ENCODE measurements around the gene THSD4.

Gene THSD4

DNA sequence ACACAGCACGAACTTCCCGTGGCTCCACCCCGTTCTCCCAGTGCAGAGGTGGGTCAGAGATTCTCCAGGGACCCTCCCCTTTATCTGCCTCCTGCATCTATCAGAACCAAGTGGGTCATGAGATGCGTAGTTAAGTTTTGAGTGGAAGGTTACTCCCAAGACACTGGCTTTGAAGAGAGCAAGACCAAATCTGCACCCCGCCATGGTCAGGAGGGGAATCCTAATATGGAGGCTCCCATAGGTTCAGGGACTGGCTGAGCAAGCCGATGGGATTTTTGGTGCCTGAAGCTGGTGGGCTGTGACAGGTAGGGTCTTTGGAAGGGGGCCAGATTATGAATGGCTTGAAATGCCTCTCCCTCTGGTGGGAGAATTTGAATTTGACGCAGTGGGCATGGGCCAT lies 488.1 kb downstream of the THSD4 start:
- Histone ChIP-seq H3F3A (ENCODE audit: insufficient read depth, low read length) (no peaks in the 10 kb centered on the region), H3K9me3 (ENCODE audit: low read length) (no peaks in the 10 kb centered on the region)

DNA sequence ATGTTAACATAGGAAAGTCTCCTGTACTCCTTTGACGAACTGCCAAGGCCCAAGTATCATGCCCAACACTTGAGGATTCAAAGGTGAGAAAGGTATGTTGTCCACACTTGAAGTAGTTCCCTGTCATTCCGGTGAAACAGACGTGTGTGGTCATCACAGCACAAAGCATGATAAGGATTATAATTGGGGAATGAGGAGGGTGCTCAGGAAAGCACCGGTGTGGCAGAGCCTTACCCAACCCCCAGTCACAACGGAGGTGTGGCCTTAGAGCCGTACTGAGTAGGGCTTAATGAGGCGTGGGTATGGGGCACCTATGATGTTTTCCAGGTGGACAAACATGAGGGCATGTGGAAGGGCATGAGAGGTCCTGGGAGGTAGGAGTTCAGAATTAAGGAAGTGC lies 492.1 kb downstream of the THSD4 start:
- Histone ChIP-seq H3K4me3 (ENCODE audit: low read depth, low read length, poor library complexity, severe bottlenecking) (no peak overlapping the region), H3K9me2 (ENCODE audit: low read depth, low read length) (no peaks in the 10 kb centered on the region), H3K9me3 (ENCODE audit: low read length) (no peaks in the 10 kb centered on the region), H4K20me1 (ENCODE audit: insufficient read depth, low read length) (no peaks in the 10 kb centered on the region), H3K79me2 (ENCODE audit: insufficient read depth, low read length) (no peaks in the 10 kb centered on the region), H3K27me3 (ENCODE audit: insufficient read depth, low read length) (no peaks in the 10 kb centered on the region; the same call in 1 of the 2 replicates), H3F3A (ENCODE audit: insufficient read depth, low read length) (no peaks in the 10 kb centered on the region), H3K4me1 (ENCODE audit: insufficient read depth, low read length, severe bottlenecking) (no peaks in the 10 kb centered on the region), H3K27ac (ENCODE audit: low read depth, low read length, poor library complexity, severe bottlenecking) (no peak overlapping the region), H3K36me3 (ENCODE audit: insufficient read depth, low read length) (no peaks in the 10 kb centered on the region), H3K4me2 (ENCODE audit: low read length) (no peak overlapping the region), H2AFZ (ENCODE audit: low read length) (no peak overlapping the region), H3K9ac (ENCODE audit: low read length) (no peak overlapping the region)
- no peak for TF ChIP-seq EZH2 (IDR thresholded peaks at IDR 0.05; ENCODE audit: borderline replicate concordance, low read length)
- TF ChIP-seq, protein P1, sequence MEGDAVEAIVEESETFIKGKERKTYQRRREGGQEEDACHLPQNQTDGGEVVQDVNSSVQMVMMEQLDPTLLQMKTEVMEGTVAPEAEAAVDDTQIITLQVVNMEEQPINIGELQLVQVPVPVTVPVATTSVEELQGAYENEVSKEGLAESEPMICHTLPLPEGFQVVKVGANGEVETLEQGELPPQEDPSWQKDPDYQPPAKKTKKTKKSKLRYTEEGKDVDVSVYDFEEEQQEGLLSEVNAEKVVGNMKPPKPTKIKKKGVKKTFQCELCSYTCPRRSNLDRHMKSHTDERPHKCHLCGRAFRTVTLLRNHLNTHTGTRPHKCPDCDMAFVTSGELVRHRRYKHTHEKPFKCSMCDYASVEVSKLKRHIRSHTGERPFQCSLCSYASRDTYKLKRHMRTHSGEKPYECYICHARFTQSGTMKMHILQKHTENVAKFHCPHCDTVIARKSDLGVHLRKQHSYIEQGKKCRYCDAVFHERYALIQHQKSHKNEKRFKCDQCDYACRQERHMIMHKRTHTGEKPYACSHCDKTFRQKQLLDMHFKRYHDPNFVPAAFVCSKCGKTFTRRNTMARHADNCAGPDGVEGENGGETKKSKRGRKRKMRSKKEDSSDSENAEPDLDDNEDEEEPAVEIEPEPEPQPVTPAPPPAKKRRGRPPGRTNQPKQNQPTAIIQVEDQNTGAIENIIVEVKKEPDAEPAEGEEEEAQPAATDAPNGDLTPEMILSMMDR (IDR thresholded peaks at IDR 0.05; ENCODE audit: low read length) = no peak

More for the DNA sequence above, 488.1 kb downstream of the THSD4 start:
- no peaks in the 10 kb centered on the region for H3K79me2 ChIP-seq (ENCODE audit: insufficient read depth, low read length)
- H2AFZ ChIP-seq (ENCODE audit: low read length) = no peak overlapping the region
- H3K4me3 ChIP-seq (ENCODE audit: low read depth, low read length, poor library complexity, severe bottlenecking) = no peak overlapping the region
- TF ChIP-seq EZH2 (IDR thresholded peaks at IDR 0.05; ENCODE audit: borderline replicate concordance, low read length) = no peak
- TF ChIP-seq, protein P1 (IDR thresholded peaks at IDR 0.05; ENCODE audit: low read length) = no peak
- no peaks in the 10 kb centered on the region for H3K36me3 ChIP-seq (ENCODE audit: insufficient read depth, low read length)
- H3K27ac ChIP-seq (ENCODE audit: low read depth, low read length, poor library complexity, severe bottlenecking) = no peak overlapping the region
- no peaks in the 10 kb centered on the region for H3K4me1 ChIP-seq (ENCODE audit: insufficient read depth, low read length, severe bottlenecking)
- no peaks in the 10 kb centered on the region for H3K9me2 ChIP-seq (ENCODE audit: low read depth, low read length)
- no peak overlapping the region for H3K4me2 ChIP-seq (ENCODE audit: low read length)
- no peak overlapping the region for H3K9ac ChIP-seq (ENCODE audit: low read length)
- H4K20me1 ChIP-seq (ENCODE audit: insufficient read depth, low read length) = no peaks in the 10 kb centered on the region
- H3K27me3 ChIP-seq (ENCODE audit: insufficient read depth, low read length) = no peaks in the 10 kb centered on the region

DNA sequence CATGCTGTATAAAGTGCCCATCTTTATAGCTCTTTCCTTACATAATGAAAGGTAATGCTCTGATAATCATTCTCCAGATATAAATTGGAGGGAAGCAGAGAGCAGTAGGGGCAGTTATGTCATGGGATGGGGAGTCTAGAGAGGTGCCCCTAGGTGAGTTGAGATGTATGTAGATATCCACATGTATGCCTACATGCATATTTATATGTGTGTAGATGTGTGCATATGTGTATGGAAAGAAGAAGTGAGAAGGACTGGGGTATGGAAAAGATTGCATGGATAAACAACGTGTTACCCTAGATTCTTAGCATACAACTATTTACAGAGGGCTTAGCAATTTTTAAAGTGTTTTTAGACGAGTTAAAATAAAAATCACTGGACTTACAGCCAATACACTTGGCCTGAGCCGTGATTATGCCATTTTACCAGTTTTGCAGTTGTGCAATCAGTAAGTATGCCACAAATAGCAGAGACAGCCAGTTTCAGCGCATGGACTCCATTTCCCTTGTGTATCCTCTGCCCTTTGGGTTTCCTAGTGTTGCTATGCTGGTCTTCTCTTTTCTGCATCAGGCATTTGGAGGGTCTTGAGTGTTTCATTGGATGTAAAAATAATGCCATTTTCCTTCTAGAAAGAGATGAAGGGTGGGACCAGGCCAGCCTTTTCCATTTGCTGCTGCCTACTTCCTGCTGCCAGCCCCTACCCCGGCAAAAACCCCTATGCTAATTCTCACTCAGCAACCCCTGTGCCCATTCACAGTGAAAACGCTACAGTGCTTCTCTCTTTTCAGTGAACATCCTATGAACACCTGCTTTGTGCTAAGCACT lies 495.7 kb downstream of the THSD4 start:
- Histone ChIP-seq H3K9me3 (ENCODE audit: low read length) (no peaks in the 10 kb centered on the region), H3K9me2 (ENCODE audit: low read depth, low read length) (no peaks in the 10 kb centered on the region), H3K4me1 (ENCODE audit: insufficient read depth, low read length, severe bottlenecking) (no peaks in the 10 kb centered on the region), H3F3A (ENCODE audit: insufficient read depth, low read length) (no peaks in the 10 kb centered on the region), H3K27ac (ENCODE audit: low read depth, low read length, poor library complexity, severe bottlenecking) (no peak overlapping the region), H3K9ac (ENCODE audit: low read length) (no peak overlapping the region), H3K4me2 (ENCODE audit: low read length) (no peak overlapping the region), H2AFZ (ENCODE audit: low read length) (no peak overlapping the region), H3K36me3 (ENCODE audit: insufficient read depth, low read length) (no peaks in the 10 kb centered on the region), H3K27me3 (ENCODE audit: insufficient read depth, low read length) (no peaks in the 10 kb centered on the region; the same call in 1 of the 2 replicates), H4K20me1 (ENCODE audit: insufficient read depth, low read length) (no peaks in the 10 kb centered on the region), H3K79me2 (ENCODE audit: insufficient read depth, low read length) (no peaks in the 10 kb centered on the region), H3K4me3 (ENCODE audit: low read depth, low read length, poor library complexity, severe bottlenecking) (no peak overlapping the region)
- TF ChIP-seq, protein P1 (IDR thresholded peaks at IDR 0.05; ENCODE audit: low read length) = no peak
- TF ChIP-seq EZH2 (IDR thresholded peaks at IDR 0.05; ENCODE audit: borderline replicate concordance, low read length) = no peak
